H1 (cell line): ENCODE measurements around the gene YWHAQ. TPM values are rescaled to one million over a fixed set of nuclear protein-coding genes. Genes with fewer than 3 reads are reported as not detected.

Experiments
- CTCF ChIA-PET: fragments of 300-600 bp; sonication (Branson Sonifier 250); formaldehyde crosslinking; loops from one replicate; lab custom pipeline; 2021; ENCODE audit not compliant: partially characterized antibody; lab: Charles Lee
- POLR2A ChIA-PET: fragments of 300-600 bp; sonication (Branson Sonifier 250); formaldehyde crosslinking; loops from one replicate; lab custom pipeline; 2021; ENCODE audit warnings: inconsistent platforms; ENCODE audit not compliant: partially characterized antibody; lab: Charles Lee
- DNase-seq, 2 experiments: peaks; one replicate each; pipeline versions ENCODE4 v3.0.0 to v3.0.0-alpha.2; 2010 to 2022; ENCODE audit warnings: low spot score in 2 of 2, low read depth in 1 of 2, mixed read lengths in 1 of 2
- FAIRE-seq: peaks from 2 replicates; lab custom pipeline; 2011; peaks lifted over from hg19 to GRCh38; lab: Jason Lieb, UNC
- H2AFZ ChIP-seq: 2 replicates; pipeline ENCODE4 v1.8.1; 2012; ENCODE audit warnings: low read length, inconsistent platforms
- H2AK5ac ChIP-seq: 2 replicates; pipeline ENCODE4 v1.6.1; 2013; ENCODE audit warnings: low read depth, low read length
- H2BK120ac ChIP-seq: replicated peaks from 2 replicates; pipeline ENCODE3; 2013; ENCODE audit warnings: low read depth, low read length, inconsistent platforms
- H2BK12ac ChIP-seq: 2 replicates; pipeline ENCODE4 v1.6.1; 2013; ENCODE audit warnings: low read depth, low read length
- H2BK15ac ChIP-seq: 2 replicates; pipeline ENCODE4 v1.6.1; 2013; ENCODE audit warnings: low read length
- H2BK20ac ChIP-seq: 2 replicates; pipeline ENCODE4 v1.6.1; 2013; ENCODE audit warnings: low read length
- H2BK5ac ChIP-seq: 2 replicates; pipeline ENCODE4 v1.6.1; 2013; ENCODE audit warnings: low read depth, low read length
- H3K14ac ChIP-seq: 2 replicates; pipeline ENCODE4 v1.6.1; 2013; ENCODE audit warnings: inconsistent platforms; ENCODE audit not compliant: insufficient read length
- H3K18ac ChIP-seq: 2 replicates; pipeline ENCODE4 v1.6.1; 2013; ENCODE audit warnings: low read length; ENCODE audit errors: extremely low read depth
- H3K23ac ChIP-seq: 2 replicates; pipeline ENCODE4 v1.6.1; 2013; ENCODE audit warnings: inconsistent platforms; ENCODE audit not compliant: insufficient read length
- H3K23me2 ChIP-seq: 2 replicates; pipeline ENCODE4 v1.6.1; 2013; ENCODE audit warnings: low read depth, low read length
- H3K27ac ChIP-seq: 2 replicates; pipeline ENCODE4 v1.6.1; 2011; ENCODE audit warnings: low read depth, low read length, inconsistent platforms
- H3K27me3 ChIP-seq, 4 experiments: replicated peaks in 1 of 4; 1 replicate in 1 of 4; 2 replicates in 3 of 4; pipeline versions ENCODE4 v1.6.1 to v1.8.1; 2011 to 2013; ENCODE audit warnings: low read length in 3 of 4, mild to moderate bottlenecking in 3 of 4, inconsistent platforms in 2 of 4, mixed read lengths in 2 of 4, moderate library complexity in 1 of 4; ENCODE audit not compliant: control insufficient read depth in 3 of 4, insufficient read depth in 3 of 4; ENCODE audit errors: extremely low read depth in 1 of 4
- H3K36me3 ChIP-seq, 4 experiments: 2 replicates each; pipeline versions ENCODE4 v1.6.1 to v1.8.1; 2011 to 2013; ENCODE audit warnings: mild to moderate bottlenecking in 4 of 4, low read length in 3 of 4, moderate library complexity in 2 of 4, control low read depth in 1 of 4, inconsistent platforms in 1 of 4; ENCODE audit not compliant: insufficient read depth in 4 of 4, control insufficient read depth in 2 of 4
- H3K4ac ChIP-seq: replicated peaks from 2 replicates; pipeline ENCODE3; 2013; ENCODE audit warnings: low read length, low read depth, mixed read lengths, inconsistent platforms; ENCODE audit not compliant: insufficient read length
- H3K4me1 ChIP-seq, 4 experiments: replicated peaks in 1 of 4; 1 replicate in 1 of 4; 2 replicates in 3 of 4; pipeline versions ENCODE4 v1.6.1 to v1.8.1; 2011 to 2013; ENCODE audit warnings: low read length in 3 of 4, inconsistent platforms in 2 of 4, mixed read lengths in 1 of 4; ENCODE audit not compliant: insufficient read depth in 4 of 4, control insufficient read depth in 3 of 4
- H3K4me2 ChIP-seq, 2 experiments: 2 replicates each; pipeline versions ENCODE4 v1.6.1 to v1.8.1; 2011 to 2013; ENCODE audit warnings: low read depth in 2 of 2, low read length in 2 of 2, control low read depth in 1 of 2, inconsistent platforms in 1 of 2, mild to moderate bottlenecking in 1 of 2; ENCODE audit not compliant: insufficient read depth in 1 of 2
- H3K4me3 ChIP-seq, 4 experiments: fragments of 200-600, 300-600 bp in 1 of 4; sonication (generic), shearing (Covaris generic), sonication (Bioruptor Twin) in 1 of 4; 2 replicates each; pipeline versions ENCODE4 v1.5.1 to v1.8.1; 2011 to 2016; ENCODE audit warnings: low read length in 4 of 4, low read depth in 3 of 4, control low read depth in 2 of 4, inconsistent platforms in 2 of 4, mild to moderate bottlenecking in 2 of 4, mixed read lengths in 1 of 4, moderate library complexity in 1 of 4; ENCODE audit not compliant: insufficient read depth in 2 of 4; ENCODE audit errors: extremely low read depth in 1 of 4
- H3K56ac ChIP-seq: replicated peaks from 2 replicates; pipeline ENCODE3; 2013; ENCODE audit warnings: low read depth, mild to moderate bottlenecking, mixed read lengths, low read length, inconsistent platforms; ENCODE audit not compliant: insufficient read length
- H3K79me1 ChIP-seq: 2 replicates; pipeline ENCODE4 v1.6.1; 2013; ENCODE audit warnings: low read depth, low read length, control low read depth
- H3K79me2 ChIP-seq, 2 experiments: 2 replicates each; pipeline versions ENCODE4 v1.6.1 to v1.8.1; 2012 to 2013; ENCODE audit warnings: low read length in 2 of 2, mild to moderate bottlenecking in 2 of 2, inconsistent platforms in 1 of 2; ENCODE audit not compliant: insufficient read depth in 2 of 2, control insufficient read depth in 1 of 2
- H3K9ac ChIP-seq, 4 experiments: replicated peaks in 1 of 4; 1 replicate in 1 of 4; 2 replicates in 3 of 4; pipeline versions ENCODE4 v1.6.1 to v1.8.1; 2011 to 2013; ENCODE audit warnings: low read depth in 3 of 4, low read length in 3 of 4, control low read depth in 2 of 4, mild to moderate bottlenecking in 2 of 4, moderate library complexity in 2 of 4, inconsistent platforms in 1 of 4; ENCODE audit errors: extremely low read depth in 1 of 4
- H3K9me3 ChIP-seq, 2 experiments: 2 replicates each; pipeline versions ENCODE4 v1.6.1 to v1.8.1; 2012 to 2013; ENCODE audit warnings: mild to moderate bottlenecking in 2 of 2, moderate library complexity in 2 of 2, control low read depth in 1 of 2, inconsistent platforms in 1 of 2, low read depth in 1 of 2, low read length in 1 of 2, mixed read lengths in 1 of 2; ENCODE audit not compliant: insufficient read depth in 2 of 2
- H4K20me1 ChIP-seq, 2 experiments: replicated peaks in 1 of 2; 2 replicates each; pipeline versions ENCODE3 to v1.8.1; 2011 to 2013; ENCODE audit warnings: inconsistent platforms in 2 of 2, low read length in 2 of 2, mild to moderate bottlenecking in 1 of 2; ENCODE audit not compliant: insufficient read depth in 2 of 2, control insufficient read depth in 1 of 2
- H4K5ac ChIP-seq: 2 replicates; pipeline ENCODE4 v1.6.1; 2013; ENCODE audit warnings: low read length, low read depth, mixed read lengths, inconsistent platforms; ENCODE audit not compliant: insufficient read length
- H4K8ac ChIP-seq: 2 replicates; pipeline ENCODE4 v1.8.0; 2013; ENCODE audit warnings: mild to moderate bottlenecking, moderate library complexity, low read length, inconsistent platforms; ENCODE audit not compliant: insufficient read depth; ENCODE audit errors: extremely low read depth
- H4K91ac ChIP-seq: replicated peaks from 2 replicates; pipeline ENCODE3; 2013; ENCODE audit warnings: low read length, mixed read lengths, inconsistent platforms; ENCODE audit not compliant: insufficient read length
- BRCA1 ChIP-seq: IDR thresholded peaks from 2 replicates; pipeline ENCODE4 v1.6.1; 2012; ENCODE audit warnings: low read depth, low read length, improper control_type of control experiment
- CBX8 ChIP-seq: fragments of 300-800, 300-1000 bp; sonication (generic); IDR thresholded peaks from 2 replicates; pipeline ENCODE4 v1.7.1; 2016; ENCODE audit warnings: low read depth, low read length, borderline replicate concordance
- HDAC2 ChIP-seq, 2 experiments: fragments of 300-600 bp in 1 of 2; sonication (generic) in 1 of 2; IDR thresholded peaks; 2 replicates each; pipeline ENCODE4 v1.6.1; 2011 to 2012; ENCODE audit warnings: low read depth in 2 of 2, low read length in 2 of 2, mild to moderate bottlenecking in 2 of 2, moderate library complexity in 2 of 2, borderline replicate concordance in 1 of 2, inconsistent platforms in 1 of 2
- JUN ChIP-seq: IDR thresholded peaks from 2 replicates; pipeline ENCODE4 v1.6.1; 2011; ENCODE audit warnings: low read depth, mild to moderate bottlenecking, improper control_type of control experiment, low read length
- NANOG ChIP-seq: IDR thresholded peaks from 2 replicates; pipeline ENCODE4 v1.6.1; 2011; ENCODE audit warnings: low read length, low read depth, mild to moderate bottlenecking, inconsistent platforms; ENCODE audit not compliant: insufficient read depth, poor library complexity, severe bottlenecking
- POU5F1 ChIP-seq: IDR thresholded peaks from 2 replicates; pipeline ENCODE4 v1.6.1; 2011; ENCODE audit warnings: low read depth, mild to moderate bottlenecking, low read length, moderate library complexity
- RXRA ChIP-seq: IDR thresholded peaks from 2 replicates; pipeline ENCODE4 v1.6.1; 2011; ENCODE audit warnings: low read depth, mild to moderate bottlenecking, low read length, moderate library complexity; ENCODE audit not compliant: insufficient read depth
- SIRT6 ChIP-seq: IDR thresholded peaks from one replicate; pipeline ENCODE4 v1.7.1; 2012; ENCODE audit warnings: low read length, inconsistent platforms
- WGBS, 2 experiments: shearing (Covaris generic) in 1 of 2; methylation state at CpG; one replicate each; pipeline versions ENCODE4 v1.1.6 to v1.1.7; 2013 to 2015; ENCODE audit warnings: low lambda C conversion rate in 2 of 2, mixed read lengths in 2 of 2, inconsistent platforms in 1 of 2, low coverage in 1 of 2, missing lambda C conversion rate in 1 of 2; ENCODE audit not compliant: insufficient replicate concordance in 2 of 2, insufficient coverage in 1 of 2, insufficient read length in 1 of 2; ENCODE audit errors: extremely low coverage in 1 of 2, missing lambda C conversion rate in 1 of 2; 5-methylcytosine and 5-hydroxymethylcytosine counted together
- polyA plus RNA-seq, 7 experiments: library from polyadenylated mRNA; depleted of rRNA in 3 of 7; stranded (reverse) in 5 of 7; unstranded in 2 of 7; fragments of >200 nt in 5 of 7; fragments of 200-250 nt in 2 of 7; gene quantifications; 1 replicate in 5 of 7; 2 replicates in 1 of 7; 4 replicates in 1 of 7; pipeline versions ENCODE4 v1.2.1 to v1.2.3, GENCODE V29; 2011 to 2013; ENCODE audit warnings: missing spikeins in 2 of 7, mixed read lengths in 2 of 7
- total RNA-seq: library from RNA; stranded (reverse); fragmentation: NEBNext Ultra II Directional; extraction: Animal tissue kit (Norgen Biotek cat#: 25700); gene quantifications from 2 replicates; pipeline ENCODE4 v1.2.1, GENCODE V29; 2021
- TF ChIP-seq, protein P1 (sequence below): IDR thresholded peaks from 2 replicates; pipeline ENCODE4 v1.6.1; 2012; ENCODE audit warnings: inconsistent platforms
- TF ChIP-seq, protein P2 (sequence below): IDR thresholded peaks from 2 replicates; pipeline ENCODE4 v1.6.1; 2012; ENCODE audit warnings: low read length, inconsistent platforms

YWHAQ gene
- total and polyA plus RNA-seq, 2 of the 8 experiments (the other 6 are each of a cell fraction or from before 2014, with no cell fraction given): 244 to 480 TPM

DNA sequence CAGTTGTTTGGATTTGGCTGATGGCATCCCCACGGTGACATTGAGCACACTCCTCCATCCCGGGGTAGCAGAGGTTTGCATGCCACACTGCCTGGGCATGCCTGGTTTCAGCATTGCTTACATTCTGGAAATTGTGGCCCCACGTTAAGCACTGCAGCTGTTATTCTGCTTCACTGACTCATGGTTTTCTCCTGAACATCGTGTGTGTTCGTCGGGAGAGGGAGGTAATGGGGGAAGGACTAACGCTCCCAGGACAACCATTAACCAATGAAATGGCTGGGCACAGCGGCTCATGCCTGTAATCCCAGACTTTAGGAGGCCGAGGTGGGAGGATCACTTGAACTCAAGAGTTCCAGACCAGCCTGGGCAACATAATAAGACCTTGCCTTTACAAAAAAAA is 28.2 kb upstream of the YWHAQ start:
- H3K4me1 ChIP-seq: no peaks in the 10 kb centered on the region; a peak in 1 of 7 replicates
- no peak overlapping the region for H2BK120ac ChIP-seq
- no peak overlapping the region for H3K4ac ChIP-seq
- H2BK20ac ChIP-seq: no peak overlapping the region
- H2AK5ac ChIP-seq: no peak overlapping the region
- no peak overlapping the region for H3K18ac ChIP-seq
- H3K14ac ChIP-seq: no peak overlapping the region
- no peak overlapping the region for H4K91ac ChIP-seq
- H3K9me3 ChIP-seq: no peaks in the 10 kb centered on the region
- TF ChIP-seq BRCA1 (no peak), NANOG (no peak), CBX8 (no peak), POU5F1 (no peak), RXRA (no peak), HDAC2 (IDR thresholded peaks at IDR 0.05; ENCODE audit: borderline replicate concordance in 1 of 2, low read depth in 2 of 2, low read length in 2 of 2) (no peak), JUN (no peak), SIRT6 (no peak)
- TF ChIP-seq, protein P1, sequence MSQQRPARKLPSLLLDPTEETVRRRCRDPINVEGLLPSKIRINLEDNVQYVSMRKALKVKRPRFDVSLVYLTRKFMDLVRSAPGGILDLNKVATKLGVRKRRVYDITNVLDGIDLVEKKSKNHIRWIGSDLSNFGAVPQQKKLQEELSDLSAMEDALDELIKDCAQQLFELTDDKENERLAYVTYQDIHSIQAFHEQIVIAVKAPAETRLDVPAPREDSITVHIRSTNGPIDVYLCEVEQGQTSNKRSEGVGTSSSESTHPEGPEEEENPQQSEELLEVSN: no peak
- TF ChIP-seq, protein P2, sequence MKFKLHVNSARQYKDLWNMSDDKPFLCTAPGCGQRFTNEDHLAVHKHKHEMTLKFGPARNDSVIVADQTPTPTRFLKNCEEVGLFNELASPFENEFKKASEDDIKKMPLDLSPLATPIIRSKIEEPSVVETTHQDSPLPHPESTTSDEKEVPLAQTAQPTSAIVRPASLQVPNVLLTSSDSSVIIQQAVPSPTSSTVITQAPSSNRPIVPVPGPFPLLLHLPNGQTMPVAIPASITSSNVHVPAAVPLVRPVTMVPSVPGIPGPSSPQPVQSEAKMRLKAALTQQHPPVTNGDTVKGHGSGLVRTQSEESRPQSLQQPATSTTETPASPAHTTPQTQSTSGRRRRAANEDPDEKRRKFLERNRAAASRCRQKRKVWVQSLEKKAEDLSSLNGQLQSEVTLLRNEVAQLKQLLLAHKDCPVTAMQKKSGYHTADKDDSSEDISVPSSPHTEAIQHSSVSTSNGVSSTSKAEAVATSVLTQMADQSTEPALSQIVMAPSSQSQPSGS: no peak
- H3K36me3 ChIP-seq: no peaks in the 10 kb centered on the region
- no peaks in the 10 kb centered on the region for H3K27me3 ChIP-seq
- no peak overlapping the region for H2BK15ac ChIP-seq
- no peak overlapping the region for H4K5ac ChIP-seq
- no peak overlapping the region for H2BK12ac ChIP-seq
- no peaks in the 10 kb centered on the region for H3K79me1 ChIP-seq
- no peaks in the 10 kb centered on the region for H3K79me2 ChIP-seq
- no peak overlapping the region for H2AFZ ChIP-seq
- no peak overlapping the region for H4K8ac ChIP-seq
- H3K4me3 ChIP-seq: no peak overlapping the region
- H3K9ac ChIP-seq: no peak overlapping the region
- no peaks in the 10 kb centered on the region for H4K20me1 ChIP-seq
- no peaks in the 10 kb centered on the region for H3K23me2 ChIP-seq
- no peak overlapping the region for H3K27ac ChIP-seq
- ChIA-PET CTCF (interaction anchor here (1.0 to 1.4 kb wide), 2 partner anchors 8 to 11 kb away, joined by 3 read pairs; no protein-coding TSS in a partner anchor), POLR2A (no interaction called here)
- FAIRE-seq (no peak), DNase-seq (no peak)
- H3K23ac ChIP-seq: no peak overlapping the region
- no peak overlapping the region for H3K56ac ChIP-seq
- H3K4me2 ChIP-seq: no peak overlapping the region
- no peak overlapping the region for H2BK5ac ChIP-seq
- 83% methylated on average over 9 of the region's 9 CpGs; no CpG with 5 or more reads in 1 of the 2 experiments for WGBS, 2 experiments
